Tibial nerve (tissue), 4 donors: Measurements from ENCODE around the gene FNDC3A.

Source experiments
- EP300 ChIP-seq, 2 donors: sonication (generic); formaldehyde crosslinking; IDR thresholded peaks; one replicate each; pipeline ENCODE4 v1.6.1; 2017; ENCODE audit warnings: antibody characterized with exemption in 2 of 2, mild to moderate bottlenecking in 1 of 2
- TF ChIP-seq, protein P1 (sequence below), 5 experiments: fragments of 200-600 bp in 3 of 5; fragments of 450-650 bp in 2 of 5; sonication (generic) in 3 of 5; IDR thresholded peaks; one replicate each; pipeline ENCODE4 v1.5.1; 2016 to 2019; ENCODE audit warnings: antibody characterized with exemption in 5 of 5, mild to moderate bottlenecking in 3 of 5, moderate library complexity in 2 of 5

DNA sequence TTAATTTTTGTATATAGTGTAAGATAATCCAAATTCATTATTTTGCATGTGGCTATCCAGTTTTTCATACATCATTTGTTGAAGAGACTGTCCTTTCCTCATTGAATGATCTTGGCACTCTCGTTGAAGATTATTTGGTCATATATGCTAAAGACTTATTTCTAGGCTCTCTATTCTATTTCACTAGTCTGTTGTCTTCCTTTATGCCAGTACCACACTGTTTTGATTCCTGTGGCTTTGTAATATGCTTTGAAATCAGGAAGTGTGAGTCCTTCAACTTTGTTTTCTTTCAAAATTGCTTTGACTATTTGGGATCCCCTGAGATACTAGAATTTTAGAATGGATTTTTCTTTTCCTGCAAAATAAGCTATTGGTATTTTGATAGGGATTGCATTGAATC lies 24.5 kb downstream of the FNDC3A start:
- TF ChIP-seq, protein P1, sequence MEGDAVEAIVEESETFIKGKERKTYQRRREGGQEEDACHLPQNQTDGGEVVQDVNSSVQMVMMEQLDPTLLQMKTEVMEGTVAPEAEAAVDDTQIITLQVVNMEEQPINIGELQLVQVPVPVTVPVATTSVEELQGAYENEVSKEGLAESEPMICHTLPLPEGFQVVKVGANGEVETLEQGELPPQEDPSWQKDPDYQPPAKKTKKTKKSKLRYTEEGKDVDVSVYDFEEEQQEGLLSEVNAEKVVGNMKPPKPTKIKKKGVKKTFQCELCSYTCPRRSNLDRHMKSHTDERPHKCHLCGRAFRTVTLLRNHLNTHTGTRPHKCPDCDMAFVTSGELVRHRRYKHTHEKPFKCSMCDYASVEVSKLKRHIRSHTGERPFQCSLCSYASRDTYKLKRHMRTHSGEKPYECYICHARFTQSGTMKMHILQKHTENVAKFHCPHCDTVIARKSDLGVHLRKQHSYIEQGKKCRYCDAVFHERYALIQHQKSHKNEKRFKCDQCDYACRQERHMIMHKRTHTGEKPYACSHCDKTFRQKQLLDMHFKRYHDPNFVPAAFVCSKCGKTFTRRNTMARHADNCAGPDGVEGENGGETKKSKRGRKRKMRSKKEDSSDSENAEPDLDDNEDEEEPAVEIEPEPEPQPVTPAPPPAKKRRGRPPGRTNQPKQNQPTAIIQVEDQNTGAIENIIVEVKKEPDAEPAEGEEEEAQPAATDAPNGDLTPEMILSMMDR (IDR thresholded peaks at IDR 0.05) = no peak
- TF ChIP-seq EP300 (IDR thresholded peaks at IDR 0.05) = no peak
